T-helper 17 cell (primary cell): ENCODE data around the gene LAGE3. TPM values are rescaled to one million over a fixed set of nuclear protein-coding genes. Genes with fewer than 3 reads are reported as not detected.

ENCODE experiments used
- total RNA-seq, 4 donors: library from RNA in 2 of 4; stranded (reverse) in 2 of 4; gene quantifications; one replicate each; pipeline ENCODE4 v1.2.3 and lab custom pipeline; 2022 to 2026

Gene LAGE3
- total RNA-seq, 2 donors from 2014 or later, result 9.1 to 9.5 TPM

Other genes starting within 250 kb of the LAGE3 start
- gene OPN1MW3, start 221.7 kb downstream of the LAGE3 start, total RNA-seq, result not detected
- gene TEX28, start 184.2 kb downstream of the LAGE3 start, total RNA-seq, result not detected
- gene TKTL1, start 183.5 kb downstream of the LAGE3 start, total RNA-seq, result 1 to 10 TPM; 3.0 to 4.2 TPM
- gene FLNA, start 104.6 kb downstream of the LAGE3 start, total RNA-seq, result 1,000 to 10,000 TPM; 1,780 to 2,536 TPM
- gene EMD, start 100.0 kb downstream of the LAGE3 start, total RNA-seq, result 100 to 1,000 TPM; 121 to 132 TPM
- gene RPL10, start 80.9 kb downstream of the LAGE3 start, total RNA-seq, result 1,000 to 10,000 TPM; 4,596 to 4,820 TPM
- 10 to 100 TPM; 20.5 to 22.6 TPM for gene DNASE1L1, start 70.0 kb downstream of the LAGE3 start, total RNA-seq
- gene TAFAZZIN, start 67.7 kb downstream of the LAGE3 start, total RNA-seq, result 10 to 100 TPM; 84.1 to 95.7 TPM
- gene ATP6AP1, start 50.6 kb downstream of the LAGE3 start, total RNA-seq, result 10 to 100 TPM; 41.4 to 43.0 TPM
- 100 to 1,000 TPM; 189 to 223 TPM for gene GDI1, start 42.1 kb downstream of the LAGE3 start, total RNA-seq
- 10 to 100 TPM; 58.1 to 58.6 TPM for gene FAM50A, start 35.1 kb downstream of the LAGE3 start, total RNA-seq
- gene PLXNA3, start 21.0 kb downstream of the LAGE3 start, total RNA-seq, result 10 to 100 TPM; 66.3 to 78.6 TPM
- gene UBL4A, start 7.3 kb upstream of the LAGE3 start, total RNA-seq, result 10 to 100 TPM; 15.2 to 30.6 TPM
- gene SLC10A3, start 11.3 kb upstream of the LAGE3 start, total RNA-seq, result 10 to 100 TPM; 23.9 to 29.5 TPM
- 10 to 100 TPM; 32.5 to 34.0 TPM for gene FAM3A, start 37.0 kb upstream of the LAGE3 start, total RNA-seq
- gene G6PD, start 67.6 kb upstream of the LAGE3 start, total RNA-seq, result 10 to 100 TPM; 28.5 to 44.9 TPM
- gene IKBKG, start 68.3 kb upstream of the LAGE3 start, total RNA-seq, result 10 to 100 TPM; 35.9 to 45.1 TPM
- gene CTAG1A, start 105.9 kb upstream of the LAGE3 start, total RNA-seq, result not detected
- not detected for gene CTAG1B, start 140.0 kb upstream of the LAGE3 start, total RNA-seq
- gene CTAG2, start 174.3 kb upstream of the LAGE3 start, total RNA-seq, result not detected